ENCODE measurements around the gene CHMP6. TPM values are rescaled to one million over a fixed set of nuclear protein-coding genes. Genes with fewer than 3 reads are reported as not detected.

Gene CHMP6
- total RNA-seq, 1 donor from 2014 or later, result 27.8 TPM

DNA sequence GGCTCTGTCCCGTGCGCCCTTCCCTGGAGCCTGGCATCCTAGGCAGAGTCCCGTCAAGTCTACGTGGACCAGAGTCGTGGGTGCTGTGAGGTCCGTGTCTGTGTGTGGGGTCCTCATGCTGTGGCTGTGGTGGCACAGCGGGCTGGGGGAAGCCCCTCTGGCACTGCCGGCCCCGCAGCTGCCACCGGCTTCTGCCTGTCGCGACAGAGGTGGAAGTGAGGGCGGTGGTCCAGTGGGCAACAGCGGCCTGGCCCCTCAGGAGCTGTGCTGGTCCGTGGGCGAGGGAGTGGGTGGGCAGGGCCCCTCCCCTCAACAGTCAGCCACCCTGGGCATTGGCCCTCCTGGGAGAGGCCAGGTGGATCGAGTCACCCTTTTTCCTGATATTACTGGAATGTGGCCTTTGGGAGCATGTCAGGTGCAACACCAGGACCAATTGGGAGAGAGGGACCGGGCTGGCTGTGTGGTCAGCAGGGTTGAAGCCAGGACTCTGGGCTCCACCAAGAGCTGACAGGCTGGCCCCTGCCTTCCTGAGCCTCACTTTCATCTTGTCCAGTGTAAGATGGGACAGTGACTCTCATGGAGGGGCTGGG is 55.2 kb downstream of the CHMP6 start:
- TF ChIP-seq, protein P1, sequence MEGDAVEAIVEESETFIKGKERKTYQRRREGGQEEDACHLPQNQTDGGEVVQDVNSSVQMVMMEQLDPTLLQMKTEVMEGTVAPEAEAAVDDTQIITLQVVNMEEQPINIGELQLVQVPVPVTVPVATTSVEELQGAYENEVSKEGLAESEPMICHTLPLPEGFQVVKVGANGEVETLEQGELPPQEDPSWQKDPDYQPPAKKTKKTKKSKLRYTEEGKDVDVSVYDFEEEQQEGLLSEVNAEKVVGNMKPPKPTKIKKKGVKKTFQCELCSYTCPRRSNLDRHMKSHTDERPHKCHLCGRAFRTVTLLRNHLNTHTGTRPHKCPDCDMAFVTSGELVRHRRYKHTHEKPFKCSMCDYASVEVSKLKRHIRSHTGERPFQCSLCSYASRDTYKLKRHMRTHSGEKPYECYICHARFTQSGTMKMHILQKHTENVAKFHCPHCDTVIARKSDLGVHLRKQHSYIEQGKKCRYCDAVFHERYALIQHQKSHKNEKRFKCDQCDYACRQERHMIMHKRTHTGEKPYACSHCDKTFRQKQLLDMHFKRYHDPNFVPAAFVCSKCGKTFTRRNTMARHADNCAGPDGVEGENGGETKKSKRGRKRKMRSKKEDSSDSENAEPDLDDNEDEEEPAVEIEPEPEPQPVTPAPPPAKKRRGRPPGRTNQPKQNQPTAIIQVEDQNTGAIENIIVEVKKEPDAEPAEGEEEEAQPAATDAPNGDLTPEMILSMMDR (IDR thresholded peaks at IDR 0.05; ENCODE audit: unreplicated experiment), result no peak
- Mint-ChIP-seq H3K27ac (no peak overlapping the region), H3K4me3 (ENCODE audit: low read depth) (no peak overlapping the region), H3K36me3 (ENCODE audit: insufficient read depth) (no peaks in the 10 kb centered on the region), H3K27me3 (no peaks in the 10 kb centered on the region), H3K9me3 (ENCODE audit: low read depth) (no peaks in the 10 kb centered on the region), H3K4me1 (ENCODE audit: low read depth) (peaks cover 16% of the 10 kb centered on the region)
- no peak for DNase-seq (ENCODE audit: low spot score, unreplicated experiment)

DNA sequence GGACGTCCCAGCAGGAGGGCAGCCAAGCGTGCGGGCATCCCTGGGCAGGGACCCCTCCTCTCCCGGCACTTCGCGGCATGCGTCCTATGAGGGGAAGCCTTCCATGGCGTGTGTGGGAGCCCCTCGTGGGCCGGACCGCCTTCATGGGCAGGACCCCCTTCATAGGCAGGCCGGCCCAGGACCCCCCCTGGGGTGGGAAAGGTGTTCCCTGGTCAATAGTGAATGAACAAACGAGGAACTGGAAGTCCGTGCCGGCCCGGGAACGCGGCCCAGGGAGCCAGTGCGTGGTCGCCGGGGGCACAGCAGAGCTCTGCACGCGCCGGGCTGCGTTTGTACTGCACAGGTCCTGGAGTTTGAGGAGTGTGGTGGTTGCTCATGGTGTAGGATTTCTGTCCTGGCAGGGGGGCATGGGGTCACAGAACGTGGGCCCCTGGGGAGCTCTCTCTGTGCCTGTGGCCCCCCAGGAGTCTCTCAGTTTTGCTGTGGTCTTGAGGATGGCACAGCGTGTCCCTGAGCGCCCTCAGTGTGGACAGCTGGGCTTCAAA is 57.3 kb downstream of the CHMP6 start:
- Mint-ChIP-seq H3K27ac (no peak overlapping the region), H3K36me3 (ENCODE audit: insufficient read depth) (no peaks in the 10 kb centered on the region), H3K9me3 (ENCODE audit: low read depth) (no peaks in the 10 kb centered on the region), H3K27me3 (no peaks in the 10 kb centered on the region), H3K4me3 (ENCODE audit: low read depth) (no peak overlapping the region), H3K4me1 (ENCODE audit: low read depth) (peaks cover 9% of the 10 kb centered on the region)
- no peak for DNase-seq (ENCODE audit: low spot score, unreplicated experiment)
- TF ChIP-seq, protein P1 (IDR thresholded peaks at IDR 0.05; ENCODE audit: unreplicated experiment), result no peak

DNA sequence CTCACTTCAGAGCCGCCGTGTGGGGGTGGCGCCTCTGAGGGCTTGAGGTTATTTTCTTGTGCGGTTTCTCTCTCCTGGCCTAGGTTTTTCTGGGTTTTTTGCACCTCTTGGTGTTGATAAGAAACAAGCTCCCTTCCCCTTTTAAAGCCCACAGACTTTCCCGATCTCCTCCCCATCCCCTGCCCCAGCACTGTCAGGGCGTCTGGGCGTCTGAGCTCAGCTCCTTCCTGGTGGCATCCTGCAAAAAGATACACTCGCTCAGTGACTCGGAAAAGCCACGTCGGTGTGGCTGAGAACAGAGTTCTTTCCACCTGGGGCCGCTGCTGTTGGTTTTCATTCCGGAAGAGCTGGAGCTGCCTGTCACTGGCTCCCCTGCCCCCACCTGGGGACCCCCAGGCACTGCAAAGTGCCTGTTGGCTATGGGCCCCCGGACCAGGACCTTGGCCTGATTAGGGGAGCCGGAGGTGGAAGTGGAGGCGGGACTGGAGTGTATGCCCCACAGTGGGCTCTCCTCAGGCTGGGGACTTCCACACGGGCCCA is 57.8 kb downstream of the CHMP6 start:
- DNase-seq (ENCODE audit: low spot score, unreplicated experiment), result no peak
- Mint-ChIP-seq H3K27me3 (no peaks in the 10 kb centered on the region), H3K9me3 (ENCODE audit: low read depth) (no peaks in the 10 kb centered on the region), H3K4me1 (ENCODE audit: low read depth) (peaks cover 4% of the 10 kb centered on the region), H3K36me3 (ENCODE audit: insufficient read depth) (no peaks in the 10 kb centered on the region), H3K4me3 (ENCODE audit: low read depth) (no peak overlapping the region), H3K27ac (no peak overlapping the region)
- TF ChIP-seq, protein P1 (IDR thresholded peaks at IDR 0.05; ENCODE audit: unreplicated experiment), result no peak

Other genes starting within 250 kb of the CHMP6 start
- 37.6 and 40.4 TPM in 2 replicates for gene BAIAP2, start 43.3 kb downstream of the CHMP6 start, total RNA-seq
- 0.31 TPM in 1 of 2 replicates, not detected in the other for gene PVALEF, start 173.7 kb downstream of the CHMP6 start, total RNA-seq
- gene AATK, start 174.4 kb downstream of the CHMP6 start, total RNA-seq, result 12.2 and 12.9 TPM in 2 replicates
- 33.2 and 35.0 TPM in 2 replicates for gene CEP131, start 231.1 kb downstream of the CHMP6 start, total RNA-seq
- gene TEPSIN, start 247.2 kb downstream of the CHMP6 start, total RNA-seq, result 57.4 and 63.2 TPM in 2 replicates
- 39.7 and 43.6 TPM in 2 replicates for gene NDUFAF8, start 247.5 kb downstream of the CHMP6 start, total RNA-seq

Measured in progenitor cell of endocrine pancreas (in vitro differentiated cells).